ENCODE results near the gene HIRA.
"Not testable (repeated sequence)": the region's sequence is repeated elsewhere in the genome, so short reads cannot be mapped to it uniquely, and the experiment has no call there.

HIRA gene

DNA sequence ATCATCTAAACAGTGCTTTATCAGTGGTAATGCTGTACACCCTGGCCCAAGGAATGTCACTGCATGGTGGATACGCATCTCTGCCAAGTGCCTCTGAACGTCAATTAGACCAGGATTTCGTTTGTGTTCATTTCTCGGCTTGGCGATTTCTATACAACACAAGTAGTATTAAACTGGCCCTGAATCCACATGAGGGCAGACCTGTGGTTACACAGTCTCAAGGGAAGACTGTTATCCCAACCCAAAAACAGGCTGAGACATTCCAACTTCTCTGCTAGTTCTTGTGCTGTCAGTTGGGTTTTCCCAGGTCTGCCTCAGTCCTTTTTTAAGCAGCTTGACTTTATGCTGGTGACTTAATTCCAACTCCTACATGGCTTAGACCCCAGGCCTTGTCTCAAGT, 58.1 kb downstream of the HIRA start:
- peaks cover 2% of the 10 kb centered on the region for H3K9me3 ChIP-seq (ENCODE audit: low read length)
- H3K4me1 ChIP-seq (ENCODE audit: insufficient read depth, low read length), result no peaks in the 10 kb centered on the region
- H3K36me3 ChIP-seq (ENCODE audit: insufficient read depth, low read length), result peaks cover 85% of the 10 kb centered on the region
- no peak overlapping the region for H3K4me3 ChIP-seq (ENCODE audit: low read length)
- no peaks in the 10 kb centered on the region for H3K27me3 ChIP-seq (ENCODE audit: insufficient read depth, low read length)
- H2AFZ ChIP-seq (ENCODE audit: low read depth, low read length), result no peak overlapping the region

- H3K27me3 ChIP-seq (ENCODE audit: insufficient read depth, low read length), result no peaks in the 10 kb centered on the region
- H3K9me3 ChIP-seq (ENCODE audit: low read length), result peaks cover 2% of the 10 kb centered on the region
- H2AFZ ChIP-seq (ENCODE audit: low read depth, low read length), result no peak overlapping the region
- no peaks in the 10 kb centered on the region for H3K4me1 ChIP-seq (ENCODE audit: insufficient read depth, low read length)
- H3K36me3 ChIP-seq (ENCODE audit: insufficient read depth, low read length), result peaks cover 78% of the 10 kb centered on the region
- H3K4me3 ChIP-seq (ENCODE audit: low read length), result no peak overlapping the region
These were observed 59.6 kb downstream of the HIRA start for GRCh38 chr22:19371893-19372292.

GRCh38 chr22:19368876-19369275, 62.7 kb downstream of the HIRA start:
- Histone ChIP-seq H2AFZ (ENCODE audit: low read depth, low read length) (no peak overlapping the region), H3K9me3 (ENCODE audit: low read length) (peaks cover 2% of the 10 kb centered on the region), H3K4me1 (ENCODE audit: insufficient read depth, low read length) (no peaks in the 10 kb centered on the region), H3K4me3 (ENCODE audit: low read length) (no peak overlapping the region), H3K36me3 (ENCODE audit: insufficient read depth, low read length) (peaks cover 73% of the 10 kb centered on the region), H3K27me3 (ENCODE audit: insufficient read depth, low read length) (no peaks in the 10 kb centered on the region)

DNA sequence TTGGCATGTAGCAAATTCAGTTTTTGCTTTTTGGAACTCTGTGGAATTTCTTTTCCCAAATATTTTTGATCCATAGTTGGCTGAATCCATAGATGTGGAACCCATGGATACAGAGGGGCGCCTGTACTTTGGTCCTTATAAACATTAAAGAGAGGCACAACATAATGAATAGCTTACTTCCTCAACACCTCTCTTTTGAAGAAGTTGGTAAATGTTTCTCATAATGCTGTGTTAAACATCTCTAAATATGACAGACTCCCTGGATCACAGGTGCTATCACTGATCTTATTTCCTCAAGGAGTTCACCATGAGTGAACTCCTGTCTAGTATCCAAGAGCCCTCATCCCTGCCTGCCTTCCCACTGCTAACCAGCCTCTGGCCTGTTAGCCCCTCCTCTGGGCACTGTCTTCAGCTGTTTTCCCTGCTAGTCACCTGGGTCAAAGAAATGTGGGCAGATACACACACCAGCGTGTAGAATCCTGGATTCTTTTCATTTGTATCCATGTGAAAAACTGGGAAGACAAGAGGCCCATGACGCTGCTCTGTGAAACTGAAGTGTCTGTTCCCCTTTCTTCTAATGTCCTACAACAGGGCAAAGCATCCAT, 63.7 kb downstream of the HIRA start:
- Histone ChIP-seq H3K36me3 (ENCODE audit: insufficient read depth, low read length) (peaks cover 73% of the 10 kb centered on the region), H3K4me1 (ENCODE audit: insufficient read depth, low read length) (no peaks in the 10 kb centered on the region), H3K9me3 (ENCODE audit: low read length) (peaks cover 2% of the 10 kb centered on the region), H2AFZ (ENCODE audit: low read depth, low read length) (no peak overlapping the region), H3K27me3 (ENCODE audit: insufficient read depth, low read length) (no peaks in the 10 kb centered on the region), H3K4me3 (ENCODE audit: low read length) (no peak overlapping the region)

- not testable (repeated sequence) for H3K27me3 ChIP-seq (ENCODE audit: insufficient read depth, low read length); H3K4me1 ChIP-seq (ENCODE audit: insufficient read depth, low read length); H2AFZ ChIP-seq (ENCODE audit: low read depth, low read length); H3K9me3 ChIP-seq (ENCODE audit: low read length); H3K4me3 ChIP-seq (ENCODE audit: low read length)
- H3K36me3 ChIP-seq (ENCODE audit: insufficient read depth, low read length), result peaks cover 76% of the 10 kb centered on the region
These were observed 68.0 kb downstream of the HIRA start for GRCh38 chr22:19363541-19363940.

GRCh38 chr22:19361501-19362103, 69.9 kb downstream of the HIRA start:
- Histone ChIP-seq H3K4me3 (ENCODE audit: low read length) (no peak overlapping the region), H3K36me3 (ENCODE audit: insufficient read depth, low read length) (peaks cover 83% of the 10 kb centered on the region), H3K27me3 (ENCODE audit: insufficient read depth, low read length) (no peaks in the 10 kb centered on the region)

GRCh38 chr22:19360862-19361261, 70.7 kb downstream of the HIRA start:
- no peaks in the 10 kb centered on the region for H3K9me3 ChIP-seq (ENCODE audit: low read length)
- no peaks in the 10 kb centered on the region for H3K27me3 ChIP-seq (ENCODE audit: insufficient read depth, low read length)
- peaks cover 89% of the 10 kb centered on the region for H3K36me3 ChIP-seq (ENCODE audit: insufficient read depth, low read length)
- no peak overlapping the region for H3K4me3 ChIP-seq (ENCODE audit: low read length)
- no peaks in the 10 kb centered on the region for H3K4me1 ChIP-seq (ENCODE audit: insufficient read depth, low read length)
- H2AFZ ChIP-seq (ENCODE audit: low read depth, low read length), result no peak overlapping the region

More at GRCh38 chr22:19361501-19362103, 69.9 kb downstream of the HIRA start:
- H3K9me3 ChIP-seq (ENCODE audit: low read length), result no peaks in the 10 kb centered on the region
- no peak overlapping the region for H2AFZ ChIP-seq (ENCODE audit: low read depth, low read length)
- H3K4me1 ChIP-seq (ENCODE audit: insufficient read depth, low read length), result no peaks in the 10 kb centered on the region

DNA sequence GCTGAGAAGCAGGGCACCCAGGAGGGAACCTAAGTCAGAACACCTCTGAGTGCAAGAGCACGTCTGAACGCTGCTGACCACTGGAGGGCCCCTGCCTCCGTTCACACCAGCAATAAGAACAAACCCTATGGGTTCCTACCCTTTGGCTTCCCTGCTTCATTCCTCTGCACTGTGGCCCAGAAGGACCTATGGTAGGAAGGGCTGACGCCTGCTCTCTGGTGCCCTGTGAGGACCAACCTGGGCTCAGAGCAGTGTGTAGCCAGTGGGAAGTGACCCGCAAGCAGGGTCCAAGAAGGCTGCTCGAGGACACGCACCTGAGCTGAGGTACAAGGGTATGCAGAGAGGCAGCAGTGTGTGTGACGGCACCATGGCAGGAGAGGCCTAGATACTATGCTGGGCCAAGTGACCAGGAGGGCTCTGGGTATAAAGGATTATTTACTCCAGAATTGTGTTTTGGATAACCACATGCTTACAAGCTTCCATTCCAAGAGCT, 71.2 kb downstream of the HIRA start:
- H3K27me3 ChIP-seq (ENCODE audit: insufficient read depth, low read length), result no peaks in the 10 kb centered on the region

GRCh38 chr22:19359554-19360299, 71.8 kb downstream of the HIRA start:
- Histone ChIP-seq H3K4me1 (ENCODE audit: insufficient read depth, low read length) (no peaks in the 10 kb centered on the region), H3K9me3 (ENCODE audit: low read length) (no peaks in the 10 kb centered on the region), H2AFZ (ENCODE audit: low read depth, low read length) (no peak overlapping the region), H3K36me3 (ENCODE audit: insufficient read depth, low read length) (peaks cover 88% of the 10 kb centered on the region), H3K4me3 (ENCODE audit: low read length) (no peak overlapping the region), H3K27me3 (ENCODE audit: insufficient read depth, low read length) (no peaks in the 10 kb centered on the region)

More for the DNA sequence above, 71.2 kb downstream of the HIRA start:
- H3K9me3 ChIP-seq (ENCODE audit: low read length), result no peaks in the 10 kb centered on the region
- no peak overlapping the region for H2AFZ ChIP-seq (ENCODE audit: low read depth, low read length)
- peaks cover 88% of the 10 kb centered on the region for H3K36me3 ChIP-seq (ENCODE audit: insufficient read depth, low read length)
- no peaks in the 10 kb centered on the region for H3K4me1 ChIP-seq (ENCODE audit: insufficient read depth, low read length)
- no peak overlapping the region for H3K4me3 ChIP-seq (ENCODE audit: low read length)

- H3K27me3 ChIP-seq (ENCODE audit: insufficient read depth, low read length), result no peaks in the 10 kb centered on the region
- H3K36me3 ChIP-seq (ENCODE audit: insufficient read depth, low read length), result peaks cover 87% of the 10 kb centered on the region
- no peak overlapping the region for H3K4me3 ChIP-seq (ENCODE audit: low read length)
- H3K4me1 ChIP-seq (ENCODE audit: insufficient read depth, low read length), result no peaks in the 10 kb centered on the region
- H3K9me3 ChIP-seq (ENCODE audit: low read length), result no peaks in the 10 kb centered on the region
- no peak overlapping the region for H2AFZ ChIP-seq (ENCODE audit: low read depth, low read length)
These were observed 72.6 kb downstream of the HIRA start for GRCh38 chr22:19358703-19359553.

- no peak overlapping the region for H2AFZ ChIP-seq (ENCODE audit: low read depth, low read length)
- H3K4me1 ChIP-seq (ENCODE audit: insufficient read depth, low read length), result no peaks in the 10 kb centered on the region
- H3K36me3 ChIP-seq (ENCODE audit: insufficient read depth, low read length), result peaks cover 87% of the 10 kb centered on the region
- no peaks in the 10 kb centered on the region for H3K9me3 ChIP-seq (ENCODE audit: low read length)
- H3K27me3 ChIP-seq (ENCODE audit: insufficient read depth, low read length), result no peaks in the 10 kb centered on the region
- H3K4me3 ChIP-seq (ENCODE audit: low read length), result no peak overlapping the region
These were observed 73.3 kb downstream of the HIRA start for GRCh38 chr22:19358195-19358594.

DNA sequence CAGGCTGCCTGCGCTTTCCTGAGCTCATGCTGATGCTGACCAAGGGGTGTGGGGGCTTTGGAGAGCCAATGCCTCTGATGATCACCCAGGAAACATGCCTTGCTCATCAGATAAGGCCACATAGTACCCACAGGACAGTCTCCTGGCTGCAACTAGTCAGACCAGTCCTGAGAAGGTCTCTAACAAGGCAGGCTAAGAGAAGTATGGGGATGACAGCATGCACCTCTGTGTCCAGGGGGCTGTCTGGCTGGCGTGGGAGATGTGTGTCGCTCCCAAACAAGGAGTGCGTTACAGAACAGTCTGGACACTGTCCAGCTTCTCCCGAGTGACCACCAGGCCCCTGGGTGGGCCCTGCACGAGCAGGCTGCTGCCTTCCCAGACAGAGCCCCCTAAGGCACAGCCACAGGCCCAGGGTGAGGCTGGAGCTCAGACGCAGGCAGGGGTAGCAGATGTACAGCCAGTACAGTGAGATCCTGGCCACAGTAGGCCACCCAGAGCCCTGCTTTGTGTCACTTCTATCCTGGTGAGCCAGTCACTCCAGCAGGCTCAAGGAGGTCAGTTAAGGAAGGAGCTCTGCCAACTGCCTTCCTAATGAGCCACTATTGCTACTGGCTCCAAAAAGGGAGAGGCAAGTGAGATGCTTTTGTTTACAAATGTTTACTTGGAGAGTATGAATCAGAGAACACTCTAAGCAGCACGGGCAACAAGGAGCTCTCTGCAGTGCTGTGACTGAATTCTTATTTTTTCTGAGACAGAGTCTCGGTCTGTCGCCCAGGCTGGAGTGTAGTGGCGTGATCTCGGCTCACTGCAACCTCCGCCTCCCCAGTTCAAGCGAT, 74.0 kb downstream of the HIRA start:
- H3K4me1 ChIP-seq (ENCODE audit: insufficient read depth, low read length), result no peaks in the 10 kb centered on the region
- no peak overlapping the region for H2AFZ ChIP-seq (ENCODE audit: low read depth, low read length)
- no peak overlapping the region for H3K4me3 ChIP-seq (ENCODE audit: low read length)
- H3K36me3 ChIP-seq (ENCODE audit: insufficient read depth, low read length), result peaks cover 89% of the 10 kb centered on the region
- no peaks in the 10 kb centered on the region for H3K27me3 ChIP-seq (ENCODE audit: insufficient read depth, low read length)
- H3K9me3 ChIP-seq (ENCODE audit: low read length), result no peaks in the 10 kb centered on the region
